Muscle of back (tissue), 11 donors: ENCODE data around the gene OOSP3. TPM values are rescaled to one million over a fixed set of nuclear protein-coding genes. Genes with fewer than 3 reads are reported as not detected.
"Not testable (repeated sequence)": the region's sequence is repeated elsewhere in the genome, so short reads cannot be mapped to it uniquely, and the experiment has no call there.

Experiments
- DNase-seq, 3 donors: peaks; one replicate each; pipeline versions ENCODE4 v3.0.0 to v3.0.0-alpha.2; 2013
- polyA plus RNA-seq, 10 donors: library from polyadenylated mRNA; unstranded; fragments of 120-200 nt; gene quantifications; one replicate each; pipeline ENCODE4 v1.2.1, GENCODE V29; 2013; ENCODE audit not compliant: insufficient read length in 10 of 10

Gene OOSP3
- polyA plus RNA-seq, 10 donors = not detected

DNA sequence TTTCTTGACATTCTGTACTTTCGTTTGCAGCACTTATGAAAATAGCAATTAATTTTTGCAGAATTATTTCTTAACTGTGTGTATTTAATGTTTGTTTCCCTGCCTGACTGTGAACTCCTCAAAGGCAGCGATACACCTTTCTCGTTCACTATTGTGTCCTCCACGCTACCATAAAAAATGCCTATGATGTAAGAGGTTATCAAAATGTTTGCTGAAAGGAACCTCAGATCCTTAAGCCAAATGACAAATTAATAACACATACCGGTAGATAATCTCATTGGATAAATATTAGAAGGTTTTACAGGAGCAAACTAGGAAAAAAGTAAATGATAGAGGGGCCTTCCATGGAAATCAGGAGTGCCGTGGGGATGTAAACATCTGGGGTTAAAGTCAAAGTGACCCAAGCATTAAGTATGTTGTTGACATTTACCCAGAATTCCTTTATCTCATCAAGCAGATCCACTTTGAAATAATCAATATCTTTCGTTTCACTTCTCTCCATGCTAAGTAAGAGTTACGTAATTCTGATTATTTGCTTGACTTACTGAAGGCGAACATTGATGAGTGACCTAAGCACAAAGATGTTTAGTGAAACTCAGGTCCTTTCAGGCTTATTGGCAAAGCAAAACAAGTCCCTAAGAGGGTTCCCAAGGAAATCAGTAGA is 2.6 kb upstream of the OOSP3 start:
- DNase-seq = no peak

DNA sequence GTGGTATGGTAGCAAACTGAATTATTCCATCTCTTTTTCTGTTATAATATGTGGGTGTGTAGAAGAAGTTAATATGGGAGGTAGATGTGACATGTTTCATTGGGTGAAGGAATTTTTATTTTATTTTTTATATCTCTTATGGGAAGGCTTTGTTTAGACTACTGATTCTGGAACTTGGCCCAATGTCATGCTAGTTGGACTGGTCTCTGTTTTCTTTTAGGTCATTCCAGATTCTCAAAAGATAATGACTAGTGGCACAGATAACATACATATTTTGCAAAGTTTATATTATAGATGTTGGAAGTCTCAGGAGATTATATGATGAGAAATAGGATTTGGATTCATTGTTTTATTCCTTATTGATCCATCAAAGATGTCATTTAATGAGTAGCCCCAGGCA is 1.3 kb upstream of the OOSP3 start:
- no peak for DNase-seq

DNA sequence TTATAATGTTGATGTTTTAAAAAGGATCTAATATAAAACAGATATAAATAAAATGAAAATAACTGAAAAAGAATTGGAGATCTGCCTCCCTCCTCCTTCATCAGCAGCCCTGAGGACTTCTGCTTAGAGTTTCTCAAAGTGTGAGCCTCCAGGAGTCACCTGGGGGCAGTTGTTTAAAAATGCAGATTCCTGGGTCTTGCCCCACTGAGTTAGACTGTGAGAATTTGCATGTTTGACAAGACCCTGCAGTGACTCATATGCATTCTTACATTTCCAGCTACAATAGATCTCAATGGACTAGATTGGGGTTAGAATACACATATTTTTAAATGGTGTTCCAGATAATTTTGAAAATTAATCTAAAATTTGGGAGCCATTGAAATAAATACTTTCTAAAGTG is 798 bp upstream of the OOSP3 start:
- DNase-seq = no peak

DNA sequence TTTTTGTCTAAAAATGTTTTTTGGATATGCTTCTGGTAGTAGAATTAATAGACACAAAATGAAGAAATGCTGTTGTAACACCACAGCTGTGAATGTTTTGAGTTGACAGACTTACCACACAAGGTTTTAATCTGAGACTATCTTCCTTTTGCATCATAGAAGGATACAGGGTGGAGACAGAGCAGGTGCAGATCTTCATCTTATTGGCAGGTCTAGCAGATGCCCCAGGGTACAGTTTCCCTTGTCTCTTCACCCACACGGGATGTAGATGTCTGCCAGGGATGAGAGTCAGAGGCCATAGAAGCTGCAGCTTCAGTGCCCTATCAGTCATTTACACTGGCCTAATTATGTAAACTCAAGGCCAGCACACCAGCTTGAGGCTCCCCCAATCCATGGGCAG is 985 bp downstream of the OOSP3 start:
- no peak for DNase-seq

DNA sequence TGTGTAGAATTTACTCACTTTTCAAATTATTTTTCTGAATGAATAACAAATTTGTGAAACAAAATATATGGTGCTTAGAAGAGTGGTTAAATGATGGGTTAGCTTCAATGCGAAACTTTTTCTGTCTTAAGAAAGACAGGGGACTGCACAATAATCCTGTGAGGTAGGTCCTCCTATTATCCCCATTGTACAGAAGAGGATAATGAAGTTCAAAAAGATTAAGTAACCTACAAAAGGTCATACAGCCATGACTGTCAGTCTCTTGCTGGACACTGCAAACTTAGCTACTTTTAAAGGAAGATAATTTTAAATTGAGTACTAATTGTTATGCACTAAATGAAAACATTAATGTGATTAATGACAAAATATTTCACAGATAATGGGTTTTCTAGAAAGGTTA is 5.0 kb downstream of the OOSP3 start:
- no peak for DNase-seq

DNA sequence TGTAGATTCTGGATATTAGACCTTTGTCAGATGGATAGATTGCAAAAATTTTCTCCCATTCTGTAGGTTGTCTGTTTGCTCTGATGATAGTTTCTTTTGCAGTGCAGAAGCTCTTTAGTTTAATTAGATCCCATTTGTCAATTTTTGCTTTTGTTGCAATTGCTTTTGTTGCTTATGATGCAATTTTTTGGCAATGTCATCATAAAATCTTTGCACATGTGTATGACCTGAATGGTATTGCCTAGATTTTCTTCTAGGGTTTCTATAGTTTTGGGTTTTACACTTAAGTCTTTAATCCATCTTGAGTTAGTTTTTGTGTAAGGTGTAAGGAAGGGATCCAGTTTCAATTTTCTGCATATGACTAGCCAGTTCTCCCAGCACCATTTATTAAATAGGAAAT is 8.6 kb downstream of the OOSP3 start:
- not testable (repeated sequence) for DNase-seq

DNA sequence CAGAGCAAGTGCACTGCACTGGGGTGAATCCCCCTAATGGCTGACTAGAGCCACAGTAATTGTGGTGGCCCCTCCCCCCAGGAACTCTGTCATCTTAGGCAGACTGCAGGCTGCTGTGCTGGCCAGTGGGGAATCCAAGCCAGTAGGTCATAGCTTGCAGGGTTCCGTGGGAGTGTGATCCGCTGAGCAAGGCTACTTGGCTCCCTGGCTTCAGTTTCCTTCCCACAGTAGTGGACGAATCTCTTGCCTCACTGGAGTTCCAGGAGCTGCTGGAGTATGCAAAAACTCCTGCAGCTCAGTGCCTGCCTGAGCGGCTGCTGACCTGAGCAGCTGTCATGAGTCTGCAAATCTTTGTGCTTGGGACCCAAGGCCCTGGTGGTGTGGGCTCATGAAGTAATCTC is 13.2 kb downstream of the OOSP3 start:
- peak in 1 of 3 donors; percentile 3 for DNase-seq

DNA sequence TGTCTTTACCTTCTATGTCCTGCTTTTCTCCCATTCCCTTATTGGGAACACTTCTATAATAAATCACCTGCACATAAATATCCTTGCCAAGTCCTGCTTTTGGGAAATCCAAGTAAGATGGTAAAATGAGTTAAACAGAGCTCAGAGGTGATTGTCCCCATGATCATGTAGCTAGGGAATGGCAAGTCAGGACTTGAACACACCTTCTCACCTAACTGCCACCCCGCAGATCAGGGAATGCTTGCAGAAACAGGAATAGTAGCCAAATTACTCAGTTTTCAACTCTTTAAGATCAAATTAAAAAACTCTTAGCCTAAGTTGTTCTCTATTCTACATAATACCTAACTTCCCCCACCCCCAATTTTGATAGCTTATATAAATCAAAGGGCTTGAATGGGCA is 16.0 kb downstream of the OOSP3 start:
- DNase-seq = no peak

DNA sequence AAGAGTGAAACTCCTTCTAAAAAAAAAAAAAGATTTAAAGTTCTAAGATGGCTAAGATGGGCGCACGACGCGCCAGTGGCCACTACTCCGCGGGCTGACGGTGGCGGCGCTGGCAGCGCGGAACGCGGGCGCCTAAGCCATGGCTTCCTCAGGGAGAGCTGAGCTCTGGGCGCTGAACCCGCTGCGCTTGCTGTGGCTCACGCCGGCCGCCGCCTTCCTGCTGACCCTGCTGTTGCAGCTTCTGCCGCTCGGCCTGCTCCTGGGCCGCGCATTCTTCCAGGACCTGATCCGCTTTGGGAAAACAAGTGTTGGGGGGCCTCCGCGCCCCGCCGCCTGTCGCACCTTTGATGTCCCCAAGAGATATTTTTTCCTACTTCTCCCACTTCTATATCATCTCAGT is 19.5 kb downstream of the OOSP3 start:
- no peak for DNase-seq

DNA sequence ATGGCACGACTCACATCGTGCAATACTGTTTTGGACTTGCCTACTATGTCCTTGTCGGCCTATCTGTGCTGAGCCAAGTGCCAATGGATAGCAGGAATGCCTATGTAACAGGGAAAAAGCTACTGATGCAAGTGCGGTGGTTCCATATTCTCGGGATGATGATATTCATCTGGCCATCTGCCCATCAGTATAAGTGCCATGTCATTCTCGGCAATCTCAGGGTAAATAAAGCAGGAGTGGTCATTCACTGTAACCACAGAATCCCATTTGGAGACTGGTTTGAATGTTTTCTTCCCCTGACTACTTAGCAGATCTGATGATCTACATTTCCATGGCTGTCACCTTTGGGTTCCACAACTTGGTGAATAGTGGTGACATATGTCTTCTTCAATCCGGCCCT is 20.1 kb downstream of the OOSP3 start:
- DNase-seq = no peak

DNA sequence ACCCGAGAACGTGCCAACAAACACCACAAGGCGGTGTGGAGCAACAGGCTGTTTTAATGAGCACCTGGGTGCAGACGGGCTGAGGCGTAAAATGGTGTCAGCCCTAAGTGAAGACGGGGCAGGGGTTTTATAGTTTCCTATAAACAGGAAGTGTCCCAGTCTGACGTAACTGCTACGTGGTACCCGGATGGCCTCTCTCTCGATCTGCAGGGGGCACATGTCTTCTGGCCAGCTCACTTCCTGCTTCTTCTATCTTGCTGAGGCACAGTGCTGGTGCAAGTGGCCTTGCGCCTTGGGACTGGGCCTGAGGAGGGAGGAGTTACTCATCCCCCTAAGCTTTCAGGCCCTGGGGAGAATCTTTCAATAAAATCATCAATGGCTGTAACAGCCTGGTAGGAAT is 20.9 kb downstream of the OOSP3 start:
- no peak for DNase-seq

DNA sequence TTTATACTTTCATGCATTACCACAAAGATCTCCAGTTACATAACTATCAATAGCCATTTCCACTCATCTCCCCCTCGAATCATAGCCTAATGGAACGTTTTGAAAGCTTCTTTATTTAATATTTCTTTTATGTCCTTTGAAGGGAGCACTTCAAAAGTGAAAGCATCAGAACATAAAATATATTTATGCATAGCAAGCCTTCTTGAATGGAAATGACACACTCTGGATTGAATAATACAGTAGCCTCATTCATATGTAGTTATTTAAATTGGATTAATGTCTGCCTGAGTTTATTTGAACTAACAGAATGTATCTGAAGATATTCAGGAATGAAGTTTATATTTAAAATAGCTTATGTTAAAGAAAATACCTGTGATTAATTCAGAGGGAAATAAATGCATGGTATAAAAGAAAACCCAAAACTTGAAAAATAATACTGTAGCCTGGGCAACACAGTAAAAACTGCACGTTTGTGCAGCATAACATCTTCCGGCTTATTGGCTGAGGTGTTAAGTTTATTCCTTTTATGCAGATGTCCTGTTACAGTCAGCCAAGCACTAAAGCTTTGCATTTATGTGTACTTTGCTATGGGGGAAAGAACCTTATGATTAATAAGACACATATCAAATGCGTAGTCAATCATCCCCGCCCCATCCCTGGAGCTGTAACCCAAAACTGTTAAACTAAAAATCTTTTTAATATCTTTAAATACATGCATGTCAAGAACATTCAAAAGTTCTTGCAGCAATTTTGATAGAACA is 22.0 kb downstream of the OOSP3 start:
- no peak for DNase-seq

DNA sequence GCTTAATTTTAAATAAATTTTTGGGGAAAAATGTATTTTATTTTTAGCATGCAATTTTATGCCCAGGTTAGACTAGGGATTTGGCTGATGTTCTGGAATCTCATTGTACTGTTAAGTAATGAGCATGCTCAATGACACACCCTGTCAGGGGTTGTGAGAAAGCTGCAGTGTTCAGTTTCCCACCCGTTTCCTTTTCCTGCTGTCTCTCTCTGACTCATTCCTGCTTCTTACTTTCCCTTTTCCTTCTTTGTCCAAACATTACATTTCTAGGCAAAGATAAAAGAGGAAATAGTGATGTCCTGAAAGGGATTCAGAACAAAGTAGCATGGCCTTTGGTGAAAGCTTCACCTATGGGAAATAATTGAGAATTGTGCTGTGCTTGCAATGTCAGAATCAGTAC is 22.7 kb downstream of the OOSP3 start:
- DNase-seq = peak in 1 of 3 donors; percentile 25

DNA sequence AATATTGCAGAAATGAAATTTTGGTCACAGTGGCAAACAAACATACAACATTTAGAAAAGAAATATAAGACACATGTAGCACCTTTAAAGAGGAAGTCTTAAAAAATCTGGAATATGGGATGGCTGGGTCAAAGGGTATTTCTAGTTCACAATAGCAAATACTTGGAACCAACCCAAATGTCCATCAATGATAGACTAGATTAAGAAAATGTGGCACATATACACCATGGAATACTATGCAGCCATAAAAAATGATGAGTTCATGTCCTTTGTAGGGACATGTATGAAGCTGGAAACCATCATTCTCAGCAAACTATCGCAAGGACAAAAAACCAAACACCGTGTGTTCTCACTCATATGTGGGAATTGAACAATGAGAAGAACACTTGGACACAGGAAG is 25.0 kb downstream of the OOSP3 start:
- DNase-seq = not testable (repeated sequence)

DNA sequence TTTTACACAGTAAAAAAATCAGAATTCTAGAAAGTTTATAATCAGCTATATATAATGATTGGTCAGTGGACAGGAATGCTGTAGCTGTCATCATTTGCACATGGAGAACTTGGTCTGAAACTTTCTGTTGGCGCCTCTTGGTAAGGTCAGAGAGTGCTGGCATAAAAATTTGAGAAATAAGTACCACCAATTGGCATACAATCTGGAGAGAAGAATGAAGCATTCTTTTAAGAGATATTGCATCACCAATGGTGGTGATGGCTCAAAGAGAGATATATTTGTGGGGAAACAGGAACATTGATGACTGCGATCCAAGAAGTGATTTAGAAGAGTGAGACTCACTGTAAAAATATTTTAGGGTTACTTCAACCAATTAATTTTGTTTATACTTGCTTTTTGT is 39.9 kb downstream of the OOSP3 start:
- DNase-seq = no peak

DNA sequence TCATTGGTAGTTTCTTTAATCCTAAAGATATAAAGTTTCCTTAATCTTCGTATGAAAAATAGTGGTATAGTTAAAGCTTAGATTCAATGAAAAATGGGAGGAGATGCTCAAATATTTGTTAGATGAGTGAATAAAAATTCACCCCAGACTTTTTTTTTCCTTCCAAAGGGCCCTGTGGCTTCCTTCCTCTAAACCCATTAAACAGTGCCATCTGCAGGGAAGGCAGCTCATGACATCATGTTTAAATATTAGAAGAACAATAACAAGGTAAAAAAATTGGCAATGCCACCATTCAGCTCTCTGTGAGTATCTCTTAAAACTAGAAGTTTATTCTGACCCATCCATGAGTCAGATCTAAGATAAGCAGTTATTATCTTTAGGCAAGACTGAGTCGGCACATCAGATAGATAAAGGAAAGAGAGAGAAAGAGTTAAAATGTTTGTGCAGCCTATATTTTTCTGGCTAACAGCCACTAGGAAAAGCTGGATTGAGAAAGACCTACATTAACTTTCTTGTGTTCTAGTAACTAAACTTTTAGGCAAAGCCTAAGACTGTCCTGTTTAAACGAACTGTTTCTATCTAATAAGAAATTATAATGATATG is 40.5 kb downstream of the OOSP3 start:
- peak in 1 of 3 donors; percentile 7 for DNase-seq

DNA sequence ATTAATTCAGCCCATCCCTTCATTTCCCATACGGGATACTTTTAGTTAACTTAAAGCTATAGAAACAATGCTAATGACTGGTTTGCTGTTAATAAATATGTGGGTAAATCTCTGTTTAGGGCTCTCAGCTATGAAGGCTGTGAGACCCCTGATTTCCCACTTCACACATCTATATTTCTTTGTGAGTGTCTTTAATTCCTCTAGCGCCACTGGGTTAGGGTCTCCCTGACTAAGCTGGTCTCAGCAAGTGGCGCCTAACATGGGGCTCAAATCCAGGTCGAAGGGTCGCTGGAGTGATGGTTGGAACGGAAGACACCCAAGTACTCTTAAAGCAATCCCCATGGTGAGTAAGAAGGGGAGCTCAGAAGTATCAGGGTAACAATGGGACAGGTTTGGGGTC is 45.2 kb downstream of the OOSP3 start:
- peak in 1 of 3 donors; percentile 2 for DNase-seq

DNA sequence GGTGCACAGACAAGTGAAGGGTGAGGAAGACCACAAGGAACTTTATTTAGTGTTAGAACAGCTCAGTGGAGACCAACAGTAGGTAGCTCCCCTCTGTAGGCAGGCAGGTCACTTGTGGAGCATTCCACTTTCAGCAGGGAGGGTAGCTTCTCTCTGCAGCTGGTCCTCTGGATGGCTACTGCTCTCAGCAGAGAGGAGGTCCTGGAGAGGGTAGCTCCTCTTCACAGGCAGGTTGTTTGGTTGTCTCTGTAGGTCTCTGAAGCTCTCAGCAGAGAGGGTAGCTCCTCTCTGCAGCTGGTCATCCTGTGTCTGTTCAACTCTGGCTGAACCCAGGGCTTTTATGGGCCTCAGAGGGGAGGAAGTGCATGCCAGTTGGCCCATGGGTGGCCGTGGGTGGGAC is 53.1 kb downstream of the OOSP3 start:
- DNase-seq = no peak

DNA sequence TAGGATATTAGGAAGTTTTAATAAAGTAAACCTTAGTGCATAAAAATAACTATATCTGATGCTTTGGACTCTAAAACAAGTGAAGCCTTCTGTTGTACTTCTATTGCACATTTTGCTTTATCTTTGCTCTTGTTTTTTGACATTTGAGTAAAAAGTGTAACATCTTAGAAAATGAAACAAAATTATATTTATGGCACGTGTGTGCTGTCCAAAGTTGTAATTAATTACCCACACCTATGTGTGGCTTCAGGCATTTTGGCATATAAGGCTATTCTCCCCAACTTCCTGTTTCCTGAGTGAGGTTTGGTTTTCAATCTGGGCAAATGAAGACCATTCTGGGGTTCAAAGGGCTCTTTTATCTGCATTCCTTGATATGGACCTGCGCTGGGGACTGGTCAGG is 59.5 kb downstream of the OOSP3 start, which contains the start of gene OOSP1:
Gene OOSP1, plus strand, starts transcription at position 301 of the 400 bp plus-strand sequence. Its CDS starts 23 bp downstream, at position 324.
- DNase-seq = no peak

DNA sequence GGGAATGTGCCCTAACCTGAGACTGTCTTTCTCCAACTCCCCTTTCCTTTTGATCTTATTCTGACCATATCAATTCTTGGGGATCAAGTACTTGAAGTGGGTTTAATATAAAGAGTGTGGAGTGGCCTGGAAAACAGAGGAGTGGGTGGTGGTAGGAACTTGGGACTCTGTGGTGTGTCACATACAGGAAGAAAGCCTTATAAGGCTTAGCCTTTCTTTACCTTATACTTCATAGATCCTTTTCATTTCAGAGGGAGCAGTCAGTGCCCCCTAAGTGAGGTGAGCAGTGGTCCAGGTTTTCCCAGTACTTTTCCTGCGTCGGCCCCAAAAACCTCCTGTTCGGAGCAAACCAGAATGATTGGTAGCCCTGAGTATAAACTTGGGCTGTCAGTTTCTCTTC is 60.1 kb downstream of the OOSP3 start:
- no peak for DNase-seq

DNA sequence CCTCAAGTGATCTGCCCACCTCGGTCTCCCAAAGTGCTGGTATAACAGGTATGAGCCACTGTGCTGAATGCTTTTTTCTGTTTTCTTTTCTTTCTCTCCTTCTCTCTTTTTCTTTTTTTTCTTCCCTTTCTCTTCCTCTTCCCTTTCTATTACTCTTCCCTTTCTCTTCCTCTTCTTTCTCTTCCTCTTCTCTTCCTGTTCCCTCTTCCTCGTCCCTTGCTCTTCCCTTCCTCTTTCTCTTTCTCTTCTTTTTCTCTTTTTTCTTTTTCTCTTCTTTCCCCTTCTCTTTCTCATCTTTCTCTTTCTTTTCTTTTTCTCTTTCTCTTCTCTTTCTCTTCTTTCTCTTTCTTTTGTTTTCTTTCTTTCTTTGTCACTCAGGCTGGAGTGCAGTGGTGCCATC is 60.9 kb downstream of the OOSP3 start:
- DNase-seq = no peak

DNA sequence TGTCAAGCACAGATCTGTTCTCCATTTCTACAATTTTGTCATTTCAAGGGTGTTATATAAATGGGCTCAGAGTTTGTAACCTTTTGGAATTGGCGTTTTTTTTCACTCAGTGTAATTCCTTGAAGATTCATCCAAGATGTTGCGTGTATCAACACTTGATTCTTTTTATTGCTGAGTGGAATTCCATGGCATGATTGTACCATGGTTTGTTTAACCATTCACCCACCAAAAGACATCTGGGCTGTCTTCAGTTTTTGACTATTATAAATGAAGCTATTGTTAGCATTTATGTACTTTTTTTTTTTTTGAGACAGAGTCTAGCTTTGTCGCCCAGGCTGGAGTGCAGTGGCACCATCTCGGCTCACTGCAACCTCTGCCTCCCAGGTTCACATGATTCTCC is 62.5 kb downstream of the OOSP3 start:
- no peak for DNase-seq
